PC-3 (cell line): ENCODE results near the gene CEP97. TPM values are rescaled to one million over a fixed set of nuclear protein-coding genes. Genes with fewer than 3 reads are reported as not detected.
A peak's percentile ranks its signal among the peaks of the same experiment; 100 is the strongest.

Source experiments
- ATAC-seq: fragments of 200-7000 bp; cut with Tn5 transposase; 2 replicates; pipeline ENCODE4 v1.9.1; 2020; ENCODE audit warnings: mild to moderate bottlenecking, moderate library complexity
- BruUV-seq: library from RNA; stranded (reverse); fragments of 400-500 nt; replicated peaks from 2 replicates; lab custom pipeline; 2021; lab: Mats Ljungman, UMichigan
- CTCF ChIA-PET: fragments of 300-600 bp; sonication (Branson Sonifier 250); formaldehyde crosslinking; loops from one replicate; lab custom pipeline; 2022; ENCODE audit warnings: antibody characterized with exemption; lab: Charles Lee
- POLR2A ChIA-PET: fragments of 300-600 bp; sonication (Branson Sonifier 250); formaldehyde crosslinking; loops from one replicate; lab custom pipeline; 2022; ENCODE audit warnings: antibody characterized with exemption; ENCODE audit not compliant: unreplicated experiment; lab: Charles Lee
- DNase-seq: peaks from one replicate; pipeline ENCODE4 v3.0.0-alpha.2; 2015
- H2AFZ ChIP-seq: fragments of 300-600 bp; sonication (generic); 2 replicates; pipeline ENCODE4 v1.6.0; 2016; ENCODE audit warnings: antibody characterized with exemption, low read length
- H3F3A ChIP-seq: fragments of 300-600 bp; sonication (generic); one replicate; pipeline ENCODE4 v1.6.0; 2017; ENCODE audit warnings: antibody characterized with exemption, low read length, control low read depth, mild to moderate bottlenecking; ENCODE audit not compliant: unreplicated experiment
- H3K27ac ChIP-seq: fragments of 300-600 bp; sonication (generic); 2 replicates; pipeline ENCODE4 v1.5.1; 2016; ENCODE audit warnings: mild to moderate bottlenecking, low read length
- H3K27me3 ChIP-seq: fragments of 300-600 bp; sonication (generic); 2 replicates; pipeline ENCODE4 v1.6.1; 2016; ENCODE audit warnings: low read length, mixed read lengths
- H3K36me3 ChIP-seq: fragments of 300-600 bp; sonication (generic); 2 replicates; pipeline ENCODE4 v1.6.1; 2016; ENCODE audit warnings: low read depth, mixed run types, low read length, mixed read lengths
- H3K4me1 ChIP-seq: fragments of 300-600 bp; sonication (generic); 2 replicates; pipeline ENCODE4 v1.5.1; 2016; ENCODE audit warnings: low read length; ENCODE audit not compliant: insufficient read depth
- H3K4me2 ChIP-seq: fragments of 300-600 bp; sonication (generic); 2 replicates; pipeline ENCODE4 v1.6.0; 2016; ENCODE audit warnings: low read length
- H3K4me3 ChIP-seq: fragments of 300-600 bp; sonication (generic); 2 replicates; pipeline ENCODE4 v1.5.1; 2016; ENCODE audit warnings: mild to moderate bottlenecking, low read length, mixed read lengths
- H3K79me2 ChIP-seq: fragments of 300-600 bp; sonication (generic); 2 replicates; pipeline ENCODE4 v1.6.1; 2017; ENCODE audit warnings: low read length, mixed read lengths
- H3K9ac ChIP-seq: fragments of 300-600 bp; sonication (generic); 2 replicates; pipeline ENCODE4 v1.6.0; 2016; ENCODE audit warnings: mild to moderate bottlenecking, low read length
- H3K9me2 ChIP-seq: fragments of 300-600 bp; sonication (generic); replicated peaks from 2 replicates; pipeline ENCODE4 v1.6.1; 2016; ENCODE audit warnings: mixed run types, low read length, mixed read lengths
- H3K9me3 ChIP-seq: fragments of 300-600 bp; sonication (generic); 2 replicates; pipeline ENCODE4 v1.6.1; 2016; ENCODE audit warnings: low read length, mixed read lengths
- H4K20me1 ChIP-seq: fragments of 300-600 bp; sonication (generic); 2 replicates; pipeline ENCODE4 v1.6.1; 2016; ENCODE audit warnings: low read length, mixed read lengths
- CTCF ChIP-seq: fragments of 300-600 bp; sonication (generic); conservative IDR thresholded peaks from 2 replicates; pipeline ENCODE4 v1.5.1; 2017; ENCODE audit warnings: antibody characterized with exemption, low read depth, mild to moderate bottlenecking, low read length
- EZH2 ChIP-seq: fragments of 300-600 bp; sonication (generic); IDR thresholded peaks from one replicate; pipeline ENCODE4 v1.6.1; 2017; ENCODE audit warnings: antibody characterized with exemption, mild to moderate bottlenecking, low read length; ENCODE audit not compliant: unreplicated experiment
- EZH2phosphoT487 ChIP-seq: fragments of 300-600 bp; sonication (generic); IDR thresholded peaks from 2 replicates; pipeline ENCODE4 v1.6.1; 2018; ENCODE audit warnings: mild to moderate bottlenecking, antibody characterized with exemption, low read length, borderline replicate concordance
- intact Hi-C: fragments of 100-400 bp; cut with micrococcal nuclease; formaldehyde crosslinking; loops from 2 replicates; pipeline ENCODE4 v1.9.0; 2023
- total RNA-seq: library from RNA; depleted of rRNA; stranded (reverse); fragments of >200 nt; gene quantifications from 2 replicates; pipeline ENCODE4 v1.2.3, GENCODE V29; 2014

CEP97 gene
- total RNA-seq, 1 experiment from 2014 or later, result 12.1 TPM

GRCh38 chr3:101810022-101810418, 85.6 kb downstream of the CEP97 start:
- H3F3A ChIP-seq, result no peaks in the 10 kb centered on the region
- no peaks in the 10 kb centered on the region for H3K9me3 ChIP-seq
- BruUV-seq, result TSS peak; percentile 45
- H2AFZ ChIP-seq, result no peak overlapping the region
- no peaks in the 10 kb centered on the region for H3K36me3 ChIP-seq
- H4K20me1 ChIP-seq, result no peaks in the 10 kb centered on the region
- peaks cover 20% of the 10 kb centered on the region for H3K4me1 ChIP-seq
- H3K27ac ChIP-seq, result peak overlapping the region; percentile 58
- DNase-seq, result no peak
- CTCF ChIA-PET, result interaction anchor here (2.9 kb wide), 1 partner anchor 415 kb away, joined by 14 read pairs; no protein-coding TSS in a partner anchor
- intact Hi-C loops, result loop anchor here (5.0 to 10.0 kb wide), 3 partner anchors 52 to 325 kb away; no protein-coding TSS in a partner anchor
- TF ChIP-seq CTCF, result no peak
- TF ChIP-seq EZH2, result no peak
- no peak for TF ChIP-seq EZH2phosphoT487
- no peaks in the 10 kb centered on the region for H3K27me3 ChIP-seq
- H3K79me2 ChIP-seq, result no peaks in the 10 kb centered on the region
- H3K9me2 ChIP-seq, result no peaks in the 10 kb centered on the region
- ATAC-seq, result no peak
- H3K9ac ChIP-seq, result peak overlapping the region; percentile 51
- H3K4me2 ChIP-seq, result peak overlapping the region; percentile 52
- POLR2A ChIA-PET, result no interaction called here
- H3K4me3 ChIP-seq, result no peak overlapping the region

GRCh38 chr3:101811875-101812274, 87.5 kb downstream of the CEP97 start:
- Histone ChIP-seq H3K9ac (no peak overlapping the region), H3K27ac (no peak overlapping the region), H2AFZ (no peak overlapping the region), H3K27me3 (no peaks in the 10 kb centered on the region), H4K20me1 (no peaks in the 10 kb centered on the region), H3K36me3 (no peaks in the 10 kb centered on the region), H3K4me2 (no peak overlapping the region), H3F3A (no peaks in the 10 kb centered on the region), H3K4me3 (no peak overlapping the region), H3K9me2 (no peaks in the 10 kb centered on the region), H3K79me2 (no peaks in the 10 kb centered on the region), H3K9me3 (no peaks in the 10 kb centered on the region), H3K4me1 (peaks cover 26% of the 10 kb centered on the region)
- ChIA-PET POLR2A (interaction anchor here (0.6 kb wide), 1 partner anchor 236 kb away, joined by 6 read pairs; no protein-coding TSS in a partner anchor), CTCF (interaction anchor here (0.6 to 1.6 kb wide), 2 partner anchors 292 to 414 kb away, joined by 3 to 7 read pairs; no protein-coding TSS in a partner anchor)
- ATAC-seq (no peak), DNase-seq (no peak)
- TF ChIP-seq EZH2phosphoT487 (no peak), CTCF (no peak), EZH2 (no peak)
- BruUV-seq, result no TSS peak
- intact Hi-C loops, result loop anchor here (2.0 to 10.0 kb wide), 4 partner anchors 50 to 363 kb away; no protein-coding TSS in a partner anchor

GRCh38 chr3:101812895-101813294, 88.5 kb downstream of the CEP97 start:
- Histone ChIP-seq H3K79me2 (no peaks in the 10 kb centered on the region), H3K4me2 (no peak overlapping the region), H3K27me3 (no peaks in the 10 kb centered on the region), H3K4me1 (peaks cover 31% of the 10 kb centered on the region), H2AFZ (no peak overlapping the region), H3K9me2 (no peaks in the 10 kb centered on the region), H3K9ac (peak overlapping the region; percentile 58; the same call in 1 of the 2 replicates), H3K36me3 (no peaks in the 10 kb centered on the region; the same call in 1 of the 2 replicates), H3F3A (no peaks in the 10 kb centered on the region), H3K27ac (peak overlapping the region; percentile 50), H4K20me1 (no peaks in the 10 kb centered on the region), H3K4me3 (no peak overlapping the region), H3K9me3 (no peaks in the 10 kb centered on the region)
- ChIA-PET POLR2A (interaction anchor here (0.6 kb wide), 2 partner anchors 182 to 631 kb away, joined by 3 to 4 read pairs; no protein-coding TSS in a partner anchor), CTCF (interaction anchor here (0.7 to 1.6 kb wide), 3 partner anchors 413 to 526 kb away, joined by 3 to 7 read pairs (median 5); no protein-coding TSS in a partner anchor)
- BruUV-seq, result no TSS peak
- intact Hi-C loops, result loop anchor here (1.0 to 10.0 kb wide), 7 partner anchors 36 to 412 kb away; partner anchors contain the start of gene NFKBIZ
- TF ChIP-seq EZH2 (no peak), CTCF (no peak), EZH2phosphoT487 (no peak)
- DNase-seq (no peak), ATAC-seq (0 out of 2 replicates have a peak, but pooled peaks have one; percentile 14)
